HepG2 (cell line): ENCODE results near the gene SLC4A5. TPM values are rescaled to one million over a fixed set of nuclear protein-coding genes. Genes with fewer than 3 reads are reported as not detected.

Source experiments
- ATAC-seq: fragments of 200-7000 bp; cut with Tn5 transposase; 3 replicates; pipeline ENCODE4 v1.9.1; 2020; ENCODE audit warnings: mild to moderate bottlenecking, moderate library complexity
- BruUV-seq: library from RNA; stranded (reverse); fragments of 400-500 nt; replicated peaks from 2 replicates; lab custom pipeline; 2021; lab: Mats Ljungman, UMichigan
- CTCF ChIA-PET: fragments of 300-600 bp; formaldehyde crosslinking; extraction: SDS; loops from one replicate; lab custom pipeline; 2021; ENCODE audit warnings: low total read pairs, inconsistent platforms, low intra/inter-chr PET ratio; lab: Yijun Ruan, JAX
- POLR2A ChIA-PET: fragments of 350-600 bp; sonication (Branson Sonifier 250); formaldehyde crosslinking; loops from one replicate; lab custom pipeline; 2020; ENCODE audit warnings: antibody characterized with exemption, inconsistent platforms; lab: Yijun Ruan, JAX
- DNase-seq: peaks from one replicate; pipeline ENCODE4 v3.0.0-alpha.2; 2015; ENCODE audit warnings: low spot score
- FAIRE-seq: peaks from 3 replicates; lab custom pipeline; 2011; peaks lifted over from hg19 to GRCh38; lab: Jason Lieb, UNC
- H2AFZ ChIP-seq: one replicate; pipeline ENCODE4 v1.6.1; 2011; ENCODE audit warnings: low read length, inconsistent platforms
- H3K27ac ChIP-seq: fragments of 300-600 bp; 3 replicates; pipeline ENCODE4 v1.8.0; 2011; ENCODE audit warnings: mixed run types, mild to moderate bottlenecking, mixed read lengths, low read length, inconsistent platforms; ENCODE audit not compliant: insufficient read depth; ENCODE audit errors: extremely low read length
- H3K27me3 ChIP-seq, 2 experiments: fragments of 200-600 bp in 1 of 2; 2 replicates in 1 of 2; 3 replicates in 1 of 2; pipeline versions ENCODE4 v1.6.0 to v1.8.0; 2011; ENCODE audit warnings: low read length in 2 of 2, mild to moderate bottlenecking in 2 of 2, moderate library complexity in 2 of 2, inconsistent platforms in 1 of 2; ENCODE audit not compliant: insufficient read depth in 2 of 2, control insufficient read depth in 1 of 2
- H3K36me3 ChIP-seq, 2 experiments: fragments of 200-600 bp in 1 of 2; replicated peaks in 1 of 2; 2 replicates in 1 of 2; 3 replicates in 1 of 2; pipeline versions ENCODE4 v1.5.1 to v1.8.0; 2011; ENCODE audit warnings: low read length in 2 of 2, inconsistent platforms in 1 of 2; ENCODE audit not compliant: insufficient read depth in 2 of 2, control insufficient read depth in 1 of 2
- H3K4me1 ChIP-seq: 2 replicates; pipeline ENCODE4 v1.5.1; 2012; ENCODE audit warnings: low read length, inconsistent platforms; ENCODE audit not compliant: insufficient read depth
- H3K4me2 ChIP-seq: 2 replicates; pipeline ENCODE4 v1.6.0; 2011; ENCODE audit warnings: low read depth, low read length, inconsistent platforms
- H3K4me3 ChIP-seq, 3 experiments: fragments of 200-600 bp in 1 of 3; sonication (generic), shearing (Covaris generic) in 1 of 3; replicated peaks in 1 of 3; 2 replicates each; pipeline ENCODE4 v1.5.1; 2011 to 2016; ENCODE audit warnings: low read length in 3 of 3, inconsistent platforms in 2 of 3, low read depth in 2 of 3, mild to moderate bottlenecking in 2 of 3, control low read depth in 1 of 3, mixed read lengths in 1 of 3; ENCODE audit not compliant: insufficient read depth in 1 of 3
- H3K79me2 ChIP-seq: one replicate; pipeline ENCODE4 v1.6.1; 2011; ENCODE audit warnings: low read length, inconsistent platforms; ENCODE audit not compliant: insufficient read depth
- H3K9ac ChIP-seq: 2 replicates; pipeline ENCODE4 v1.6.0; 2011; ENCODE audit warnings: mild to moderate bottlenecking, low read depth, low read length, inconsistent platforms; ENCODE audit not compliant: insufficient read depth
- H3K9me3 ChIP-seq: 2 replicates; pipeline ENCODE4 v1.5.1; 2012; ENCODE audit warnings: mild to moderate bottlenecking, low read length
- H4K20me1 ChIP-seq: 2 replicates; pipeline ENCODE4 v1.6.0; 2011; ENCODE audit warnings: inconsistent platforms, mild to moderate bottlenecking, low read length, moderate library complexity; ENCODE audit not compliant: insufficient read depth
- ARID2 ChIP-seq: sonication (generic); formaldehyde crosslinking; IDR thresholded peaks from 2 replicates; pipeline ENCODE4 v1.8.1; 2022; ENCODE audit warnings: mild to moderate bottlenecking, missing genetic modification reagents, borderline replicate concordance
- ARNTL ChIP-seq: sonication (generic); formaldehyde crosslinking; IDR thresholded peaks from 2 replicates; pipeline ENCODE4 v1.4.0; 2020; ENCODE audit warnings: mild to moderate bottlenecking, missing genetic modification reagents
- ATM ChIP-seq: fragments of 450-650 bp; IDR thresholded peaks from 2 replicates; pipeline ENCODE4 v1.7.1; 2017; ENCODE audit warnings: mild to moderate bottlenecking, borderline replicate concordance
- CBX5 ChIP-seq: sonication (generic); formaldehyde crosslinking; IDR thresholded peaks from 2 replicates; pipeline ENCODE4 v1.4.0; 2020; ENCODE audit warnings: missing genetic modification reagents, borderline replicate concordance
- CEBPB ChIP-seq: IDR thresholded peaks from 2 replicates; pipeline ENCODE4 v1.6.1; 2011; ENCODE audit warnings: low read depth, low read length, improper control_type of control experiment, borderline replicate concordance
- GABPA ChIP-seq, 2 experiments: IDR thresholded peaks; 2 replicates each; pipeline ENCODE4 v1.6.1; 2011 to 2016; ENCODE audit warnings: low read depth in 2 of 2, low read length in 1 of 2, missing biosample characterization in 1 of 2, missing genetic modification characterization in 1 of 2
- HBP1 ChIP-seq: IDR thresholded peaks from 2 replicates; pipeline ENCODE4 v1.6.1; 2016; ENCODE audit warnings: low read depth, control low read depth
- HNRNPL ChIP-seq: fragments of 200-400 bp; formaldehyde crosslinking; IDR thresholded peaks from 2 replicates; pipeline ENCODE4 v1.6.1; 2017; ENCODE audit warnings: mild to moderate bottlenecking, low read depth, low read length
- HNRNPLL ChIP-seq: fragments of 200-400 bp; formaldehyde crosslinking; IDR thresholded peaks from 2 replicates; pipeline ENCODE4 v1.6.1; 2017; ENCODE audit warnings: mild to moderate bottlenecking, low read depth, low read length; ENCODE audit not compliant: poor library complexity, severe bottlenecking
- KMT2B ChIP-seq: IDR thresholded peaks from 2 replicates; pipeline ENCODE4 v1.6.1; 2016; ENCODE audit warnings: missing genetic modification reagents, missing compliant biosample characterization
- PHF5A ChIP-seq: IDR thresholded peaks from one replicate; pipeline ENCODE4 v1.6.1; 2018; ENCODE audit warnings: low read depth, missing genetic modification reagents; ENCODE audit not compliant: unreplicated experiment
- REL ChIP-seq: sonication (generic); formaldehyde crosslinking; conservative IDR thresholded peaks from 2 replicates; pipeline ENCODE4 v1.8.0; 2022; ENCODE audit warnings: mild to moderate bottlenecking, missing genetic modification reagents, moderate library complexity
- ZBTB34 ChIP-seq: sonication (generic); formaldehyde crosslinking; IDR thresholded peaks from 2 replicates; pipeline ENCODE4 v1.8.0; 2022; ENCODE audit warnings: mild to moderate bottlenecking, missing genetic modification reagents
- ZNF343 ChIP-seq: sonication (generic); formaldehyde crosslinking; IDR thresholded peaks from 2 replicates; pipeline ENCODE4 v1.4.0; 2020; ENCODE audit warnings: mild to moderate bottlenecking, missing genetic modification reagents
- ZNF614 ChIP-seq: IDR thresholded peaks from 2 replicates; pipeline ENCODE4 v1.6.1; 2018; ENCODE audit warnings: missing biosample characterization, missing genetic modification reagents, inconsistent platforms, borderline replicate concordance
- ZNF619 ChIP-seq: sonication (generic); formaldehyde crosslinking; IDR thresholded peaks from 2 replicates; pipeline ENCODE4 v1.4.0; 2020; ENCODE audit warnings: mild to moderate bottlenecking, missing genetic modification reagents
- ZSCAN9 ChIP-seq: IDR thresholded peaks from 2 replicates; pipeline ENCODE4 v1.6.1; 2016; ENCODE audit warnings: borderline replicate concordance
- WGBS: methylation state at CpG from one replicate; pipeline ENCODE4 v1.1.6; 2017; ENCODE audit warnings: low lambda C conversion rate; 5-methylcytosine and 5-hydroxymethylcytosine counted together
- in situ Hi-C: cut with HindIII; loops from 2 replicates; pipeline ENCODE4 v1.10.0; 2017; ENCODE audit warnings: low pct_unique_long_range_greater_than_20kb; ENCODE audit not compliant: extremely low pct_ligation_motif_present
- intact Hi-C: fragments of 100-400 bp; cut with micrococcal nuclease; formaldehyde crosslinking; loops from one replicate; pipeline ENCODE4 v1.10.0; 2022; ENCODE audit not compliant: unreplicated experiment
- polyA plus RNA-seq, 8 experiments: library from polyadenylated mRNA; depleted of rRNA in 3 of 8; stranded (reverse) in 7 of 8; unstranded in 1 of 8; fragments of >200 nt; fragmentation: Illumina TruSeq in 4 of 8; extraction: Trizol in 4 of 8; gene quantifications; 2 replicates each; pipeline versions ENCODE4 v1.2.1 to v1.2.3, GENCODE V29; 2011 to 2016; ENCODE audit warnings: low read depth in 4 of 8, missing spikeins in 1 of 8, mixed read lengths in 1 of 8; ENCODE audit not compliant: insufficient read depth in 1 of 8
- total RNA-seq, 5 experiments: library from RNA; depleted of rRNA; stranded (reverse); fragments of >200 nt; fragmentation: Illumina TruSeq; extraction: Trizol; gene quantifications; 2 replicates each; pipeline ENCODE4 v1.2.3, GENCODE V29; 2016; ENCODE audit warnings: low read depth in 1 of 5
- TF ChIP-seq, protein P1 (sequence below), 2 experiments: fragments of 450-650 bp in 1 of 2; sonication (generic) in 1 of 2; formaldehyde crosslinking; IDR thresholded peaks; 2 replicates each; pipeline versions ENCODE4 v1.5.0 to v1.8.0; 2020 to 2022; ENCODE audit warnings: mild to moderate bottlenecking in 1 of 2, missing genetic modification reagents in 1 of 2
- TF ChIP-seq, protein P2 (sequence below): IDR thresholded peaks from 2 replicates; pipeline ENCODE4 v1.6.1; 2016; ENCODE audit warnings: low read depth

The SLC4A5 gene
- total and polyA plus RNA-seq, 2 of the 13 experiments (the other 11 are each of a cell fraction or from before 2014, with no cell fraction given), result 0.50 TPM; not detected in 1

- ChIA-PET CTCF (no interaction called here), POLR2A (interaction anchor here (0.7 to 5.6 kb wide), 17 partner anchors 8 to 371 kb away, joined by 3 to 53 read pairs (median 5); partner anchors contain the start of genes BOLA3, MOB1A, MRPL53 and STAMBP)
- Histone ChIP-seq H3K4me2 (peak overlapping the region; percentile 73), H3K4me3 (peak overlapping the region; percentile 72 to 80 (median 78)), H3K27me3 (no peaks in the 10 kb centered on the region; a peak in 1 of 5 replicates), H3K27ac (peak overlapping the region; percentile 94), H3K79me2 (peaks cover 51% of the 10 kb centered on the region), H3K9me3 (no peaks in the 10 kb centered on the region), H2AFZ (no peak overlapping the region), H4K20me1 (peaks cover 43% of the 10 kb centered on the region), H3K4me1 (peaks cover 66% of the 10 kb centered on the region), H3K36me3 (peaks cover 0 to 11% of the 10 kb centered on the region in 2 experiments; a peak in 3 of 5 replicates), H3K9ac (peak overlapping the region; percentile 97)
- intact Hi-C loops, result loop anchor here (2.0 to 5.0 kb wide), 2 partner anchors 20 to 52 kb away; partner anchors contain the start of genes BOLA3 and MOB1A
- 14% methylated on average over 20 of the region's 20 CpGs for WGBS
- BruUV-seq, result no TSS peak
- ATAC-seq, result no peak
- no peak for FAIRE-seq
- no peak for DNase-seq
- in situ Hi-C loops, result no loop called here
- peak; percentile 28; the same call in 1 of the 2 replicates for TF ChIP-seq HBP1
- TF ChIP-seq KMT2B (CRISPR knock-in tag), result 0 out of 2 replicates have a peak, but pooled peaks have one; percentile 4
- TF ChIP-seq REL (CRISPR knock-in tag), result no peak; the same call in 1 of the 2 replicates
- TF ChIP-seq, protein P1, sequence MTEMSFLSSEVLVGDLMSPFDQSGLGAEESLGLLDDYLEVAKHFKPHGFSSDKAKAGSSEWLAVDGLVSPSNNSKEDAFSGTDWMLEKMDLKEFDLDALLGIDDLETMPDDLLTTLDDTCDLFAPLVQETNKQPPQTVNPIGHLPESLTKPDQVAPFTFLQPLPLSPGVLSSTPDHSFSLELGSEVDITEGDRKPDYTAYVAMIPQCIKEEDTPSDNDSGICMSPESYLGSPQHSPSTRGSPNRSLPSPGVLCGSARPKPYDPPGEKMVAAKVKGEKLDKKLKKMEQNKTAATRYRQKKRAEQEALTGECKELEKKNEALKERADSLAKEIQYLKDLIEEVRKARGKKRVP (CRISPR knock-in tag; IDR thresholded peaks at IDR 0.05), result peak in 1 of 2 experiments; percentile 5; a peak in 1 of 4 replicates
- TF ChIP-seq ZNF343 (CRISPR knock-in tag), result no peak
- peak; percentile 64; the same call in 1 of the 2 replicates for TF ChIP-seq ARID2 (CRISPR knock-in tag)
- TF ChIP-seq HNRNPLL, result peak; percentile 58
- TF ChIP-seq ZBTB34 (CRISPR knock-in tag), result no peak
- TF ChIP-seq CBX5, result peak; percentile 9; the same call in 1 of the 2 replicates
- 0 out of 2 replicates have a peak, but pooled peaks have one; percentile 27 for TF ChIP-seq HNRNPL
- TF ChIP-seq PHF5A, result peak; percentile 24
- 0 out of 2 replicates have a peak, but pooled peaks have one; percentile 16 for TF ChIP-seq ZNF619 (CRISPR knock-in tag)
- peak; percentile 11; the same call in 1 of the 2 replicates for TF ChIP-seq ZNF614 (CRISPR knock-in tag)
- peak; percentile 1; the same call in 1 of the 2 replicates for TF ChIP-seq ARNTL
- no peak for TF ChIP-seq ZSCAN9
- TF ChIP-seq CEBPB, result peak; percentile 54; the same call in 1 of the 2 replicates
- TF ChIP-seq ATM, result no peak
- TF ChIP-seq, protein P2, sequence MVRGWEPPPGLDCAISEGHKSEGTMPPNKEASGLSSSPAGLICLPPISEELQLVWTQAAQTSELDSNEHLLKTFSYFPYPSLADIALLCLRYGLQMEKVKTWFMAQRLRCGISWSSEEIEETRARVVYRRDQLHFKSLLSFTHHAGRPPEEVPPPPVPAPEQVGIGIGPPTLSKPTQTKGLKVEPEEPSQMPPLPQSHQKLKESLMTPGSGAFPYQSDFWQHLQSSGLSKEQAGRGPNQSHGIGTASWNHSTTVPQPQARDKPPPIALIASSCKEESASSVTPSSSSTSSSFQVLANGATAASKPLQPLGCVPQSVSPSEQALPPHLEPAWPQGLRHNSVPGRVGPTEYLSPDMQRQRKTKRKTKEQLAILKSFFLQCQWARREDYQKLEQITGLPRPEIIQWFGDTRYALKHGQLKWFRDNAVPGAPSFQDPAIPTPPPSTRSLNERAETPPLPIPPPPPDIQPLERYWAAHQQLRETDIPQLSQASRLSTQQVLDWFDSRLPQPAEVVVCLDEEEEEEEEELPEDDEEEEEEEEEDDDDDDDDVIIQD, result 0 out of 2 replicates have a peak, but pooled peaks have one; percentile 30
- no peak for TF ChIP-seq GABPA (IDR thresholded peaks at IDR 0.05; ENCODE audit: low read depth, low read length)
- TF ChIP-seq GABPA (CRISPR knock-in tag; IDR thresholded peaks at IDR 0.05; ENCODE audit: low read depth), result no peak
These were observed 143.9 kb downstream of the SLC4A5 start for GRCh38 chr2:74199275-74199701.
